Parathyroid adenoma (tissue), 2 donors: ENCODE data around the gene PACC1.
"Not testable (repeated sequence)": the region's sequence is repeated elsewhere in the genome, so short reads cannot be mapped to it uniquely, and the experiment has no call there.

Source experiments
- H2AFZ ChIP-seq: fragments of 300-600 bp; sonication (generic); one replicate; pipeline ENCODE4 v1.7.0; 2017; ENCODE audit warnings: antibody characterized with exemption, mild to moderate bottlenecking
- H3K27ac ChIP-seq: fragments of 300-600 bp; sonication (generic); one replicate; pipeline ENCODE4 v1.7.0; 2017
- H3K27me3 ChIP-seq: fragments of 300-600 bp; sonication (generic); one replicate; pipeline ENCODE4 v1.7.0; 2017; ENCODE audit warnings: low read length; ENCODE audit not compliant: control insufficient read depth, insufficient read depth
- H3K36me3 ChIP-seq: fragments of 300-600 bp; sonication (generic); one replicate; pipeline ENCODE4 v1.7.0; 2017; ENCODE audit warnings: low read length; ENCODE audit not compliant: control insufficient read depth, insufficient read depth
- H3K4me1 ChIP-seq: fragments of 300-600 bp; sonication (generic); one replicate; pipeline ENCODE4 v1.7.0; 2017; ENCODE audit warnings: control low read depth
- H3K4me2 ChIP-seq: fragments of 300-600 bp; sonication (generic); one replicate; pipeline ENCODE4 v1.7.0; 2017; ENCODE audit warnings: low read length
- H3K4me3 ChIP-seq: fragments of 300-600 bp; sonication (generic); one replicate; pipeline ENCODE4 v1.7.0; 2017; ENCODE audit warnings: low read depth, low read length
- H3K79me2 ChIP-seq: fragments of 300-600 bp; sonication (generic); one replicate; pipeline ENCODE4 v1.7.0; 2017; ENCODE audit warnings: control low read depth
- H3K9ac ChIP-seq: fragments of 300-600 bp; sonication (generic); one replicate; pipeline ENCODE4 v1.7.0; 2017; ENCODE audit warnings: mild to moderate bottlenecking
- H3K9me3 ChIP-seq: fragments of 300-600 bp; sonication (generic); one replicate; pipeline ENCODE4 v1.7.0; 2017; ENCODE audit warnings: low read length; ENCODE audit not compliant: control insufficient read depth
- TF ChIP-seq, protein P1 (sequence below): fragments of 300-600 bp; sonication (generic); IDR thresholded peaks from one replicate; pipeline ENCODE4 v1.7.0; 2017; ENCODE audit warnings: antibody characterized with exemption, mild to moderate bottlenecking
- donor health status: primary hyperparathyroidism.

PACC1 gene

DNA sequence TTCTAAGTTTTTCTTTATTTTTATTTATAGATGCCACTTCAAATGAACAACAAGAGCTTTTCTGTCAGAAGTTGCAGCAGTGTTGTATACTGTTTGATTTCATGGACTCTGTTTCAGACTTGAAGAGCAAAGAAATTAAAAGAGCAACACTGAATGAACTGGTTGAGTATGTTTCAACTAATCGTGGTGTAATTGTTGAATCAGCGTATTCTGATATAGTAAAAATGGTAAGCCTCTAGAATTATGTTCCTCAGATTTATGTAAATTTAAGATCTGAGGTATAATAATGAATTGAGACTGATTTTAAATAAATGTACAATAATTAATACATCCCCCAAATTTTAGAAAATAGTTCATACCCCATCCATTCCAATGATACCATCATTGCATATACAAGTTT is 85.6 kb downstream of the PACC1 start:
- Histone ChIP-seq H3K79me2 (no peaks in the 10 kb centered on the region), H3K9me3 (no peaks in the 10 kb centered on the region), H3K9ac (no peak overlapping the region), H3K36me3 (no peaks in the 10 kb centered on the region), H3K27ac (no peak overlapping the region), H2AFZ (no peak overlapping the region), H3K4me2 (no peak overlapping the region), H3K4me1 (no peaks in the 10 kb centered on the region), H3K4me3 (no peak overlapping the region), H3K27me3 (no peaks in the 10 kb centered on the region)
- TF ChIP-seq, protein P1, sequence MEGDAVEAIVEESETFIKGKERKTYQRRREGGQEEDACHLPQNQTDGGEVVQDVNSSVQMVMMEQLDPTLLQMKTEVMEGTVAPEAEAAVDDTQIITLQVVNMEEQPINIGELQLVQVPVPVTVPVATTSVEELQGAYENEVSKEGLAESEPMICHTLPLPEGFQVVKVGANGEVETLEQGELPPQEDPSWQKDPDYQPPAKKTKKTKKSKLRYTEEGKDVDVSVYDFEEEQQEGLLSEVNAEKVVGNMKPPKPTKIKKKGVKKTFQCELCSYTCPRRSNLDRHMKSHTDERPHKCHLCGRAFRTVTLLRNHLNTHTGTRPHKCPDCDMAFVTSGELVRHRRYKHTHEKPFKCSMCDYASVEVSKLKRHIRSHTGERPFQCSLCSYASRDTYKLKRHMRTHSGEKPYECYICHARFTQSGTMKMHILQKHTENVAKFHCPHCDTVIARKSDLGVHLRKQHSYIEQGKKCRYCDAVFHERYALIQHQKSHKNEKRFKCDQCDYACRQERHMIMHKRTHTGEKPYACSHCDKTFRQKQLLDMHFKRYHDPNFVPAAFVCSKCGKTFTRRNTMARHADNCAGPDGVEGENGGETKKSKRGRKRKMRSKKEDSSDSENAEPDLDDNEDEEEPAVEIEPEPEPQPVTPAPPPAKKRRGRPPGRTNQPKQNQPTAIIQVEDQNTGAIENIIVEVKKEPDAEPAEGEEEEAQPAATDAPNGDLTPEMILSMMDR, result no peak

DNA sequence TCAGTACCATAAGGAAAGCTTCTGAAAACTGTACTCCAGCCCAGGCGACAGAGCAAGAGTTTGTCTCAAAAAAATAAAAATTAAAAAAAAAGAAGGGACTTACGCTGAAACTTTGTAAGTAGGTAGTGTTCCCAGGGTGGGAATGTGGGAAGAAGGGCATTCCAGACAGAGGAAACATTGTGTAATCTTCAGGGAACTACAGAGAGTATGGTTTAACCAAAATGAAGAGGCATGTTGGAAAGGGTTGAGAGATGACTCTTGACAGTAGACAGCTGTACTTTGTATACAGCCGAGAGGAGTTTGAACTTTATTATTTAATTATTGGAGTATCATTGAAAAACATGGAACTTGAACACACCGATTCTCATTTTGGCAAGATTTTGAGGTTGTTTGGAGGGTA is 86.4 kb downstream of the PACC1 start:
- no peaks in the 10 kb centered on the region for H3K9me3 ChIP-seq
- H3K27me3 ChIP-seq, result no peaks in the 10 kb centered on the region
- no peaks in the 10 kb centered on the region for H3K36me3 ChIP-seq
- no peak overlapping the region for H3K4me3 ChIP-seq
- H3K27ac ChIP-seq, result no peak overlapping the region
- no peak overlapping the region for H3K4me2 ChIP-seq
- H3K79me2 ChIP-seq, result no peaks in the 10 kb centered on the region
- H3K9ac ChIP-seq, result no peak overlapping the region
- TF ChIP-seq, protein P1, result no peak
- H2AFZ ChIP-seq, result no peak overlapping the region
- H3K4me1 ChIP-seq, result no peaks in the 10 kb centered on the region

DNA sequence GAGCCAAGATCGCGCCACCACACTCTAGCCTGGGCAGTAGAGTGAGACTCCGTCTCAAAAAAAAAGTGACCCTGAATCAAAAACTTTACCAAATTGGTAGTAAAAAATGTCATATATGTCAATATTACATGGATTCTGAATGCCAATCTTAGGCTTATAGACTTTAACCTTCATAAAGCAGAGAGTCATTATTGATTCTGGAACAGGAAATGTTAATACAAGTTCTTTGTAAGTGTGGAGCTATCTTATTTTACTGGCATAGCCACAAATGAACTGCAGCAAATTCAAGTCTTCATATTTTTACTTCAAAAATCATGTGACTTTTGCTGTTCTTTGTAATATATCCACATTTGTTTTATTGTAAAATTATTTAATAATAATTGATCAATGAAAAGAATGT is 88.1 kb downstream of the PACC1 start:
- H3K9me3 ChIP-seq, result no peaks in the 10 kb centered on the region
- no peaks in the 10 kb centered on the region for H3K79me2 ChIP-seq
- H3K27me3 ChIP-seq, result no peaks in the 10 kb centered on the region
- no peak overlapping the region for H3K9ac ChIP-seq
- no peaks in the 10 kb centered on the region for H3K36me3 ChIP-seq
- H3K4me2 ChIP-seq, result no peak overlapping the region
- H3K27ac ChIP-seq, result no peak overlapping the region
- TF ChIP-seq, protein P1, result no peak
- H3K4me3 ChIP-seq, result no peak overlapping the region
- H2AFZ ChIP-seq, result no peak overlapping the region
- no peaks in the 10 kb centered on the region for H3K4me1 ChIP-seq

DNA sequence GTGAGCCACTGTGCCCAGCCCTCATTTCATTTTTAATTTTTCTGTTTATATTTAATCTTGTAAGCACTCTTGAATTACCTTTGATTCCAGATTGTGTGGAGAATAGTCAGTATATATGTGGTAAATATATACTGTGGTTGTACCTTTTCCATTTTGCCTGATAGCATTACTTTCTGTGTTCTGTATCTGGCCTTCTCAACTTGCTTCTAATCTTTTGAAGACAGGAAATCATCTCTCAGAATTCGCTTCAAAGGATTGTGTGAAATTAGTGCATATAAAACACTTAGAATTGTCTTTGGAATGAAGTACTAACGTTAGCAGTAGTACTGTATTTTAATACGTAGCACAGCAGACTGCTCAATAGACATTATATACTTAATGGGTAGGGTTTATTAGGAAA is 91.6 kb downstream of the PACC1 start:
- Histone ChIP-seq H3K9me3 (no peaks in the 10 kb centered on the region), H3K4me1 (no peaks in the 10 kb centered on the region), H3K4me3 (no peak overlapping the region), H2AFZ (no peak overlapping the region), H3K27ac (no peak overlapping the region), H3K36me3 (no peaks in the 10 kb centered on the region), H3K27me3 (no peaks in the 10 kb centered on the region), H3K4me2 (no peak overlapping the region), H3K9ac (no peak overlapping the region), H3K79me2 (no peaks in the 10 kb centered on the region)
- TF ChIP-seq, protein P1, result no peak

DNA sequence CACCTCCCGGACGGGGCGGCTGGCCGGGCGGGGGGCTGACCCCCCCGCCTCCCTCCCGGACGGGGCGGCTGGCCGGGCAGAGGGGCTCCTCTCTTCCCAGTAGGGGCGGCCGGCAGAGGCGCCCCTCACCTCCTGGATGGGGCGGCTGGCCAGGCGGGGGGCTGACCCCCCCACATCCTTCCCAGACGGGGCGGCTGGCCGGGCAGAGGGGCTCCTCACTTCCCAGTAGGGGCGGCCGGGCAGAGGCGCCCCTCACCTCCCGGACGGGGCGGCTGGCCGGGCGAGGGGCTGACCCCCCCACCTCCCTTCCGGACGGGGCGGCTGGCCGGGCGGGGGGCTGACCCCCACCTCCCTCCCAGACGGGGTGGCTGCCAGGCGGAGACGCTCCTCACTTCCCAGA is 93.7 kb downstream of the PACC1 start:
- H3K79me2 ChIP-seq, H3K36me3 ChIP-seq, H3K4me2 ChIP-seq, H3K27me3 ChIP-seq, H2AFZ ChIP-seq, H3K4me3 ChIP-seq, H3K27ac ChIP-seq, H3K9ac ChIP-seq, H3K4me1 ChIP-seq, H3K9me3 ChIP-seq: not testable (repeated sequence)
